Effector memory CD8-positive, alpha-beta T cell (primary cell): ENCODE data around the gene TMEM120B.

Source experiments
- ATAC-seq: fragments of 150-1000 bp; cut with Tn5 transposase; replicated peaks from 2 replicates; pipeline ENCODE4 v1.10.0; 2021; ENCODE audit warnings: mild to moderate bottlenecking, moderate library complexity
- DNase-seq, 3 experiments: peaks; one replicate each; pipeline ENCODE4 v3.0.0; 2021
- H3K27ac Mint-ChIP-seq, 2 donors: one replicate each; pipeline ENCODE4 v1.8.0; 2022; ENCODE audit warnings: mild to moderate bottlenecking in 2 of 2, mixed read lengths in 2 of 2, moderate library complexity in 2 of 2
- H3K27me3 Mint-ChIP-seq, 2 donors: one replicate each; pipeline ENCODE4 v1.8.0; 2022; ENCODE audit warnings: mixed read lengths in 2 of 2
- H3K36me3 Mint-ChIP-seq: one replicate; pipeline ENCODE4 v1.8.0; 2022; ENCODE audit warnings: mild to moderate bottlenecking, moderate library complexity, mixed read lengths; ENCODE audit not compliant: insufficient read depth
- H3K4me1 Mint-ChIP-seq, 2 donors: one replicate each; pipeline ENCODE4 v1.8.0; 2022; ENCODE audit warnings: low read depth in 2 of 2, mixed read lengths in 2 of 2
- H3K4me3 Mint-ChIP-seq, 2 donors: one replicate each; pipeline ENCODE4 v1.8.0; 2022; ENCODE audit warnings: mild to moderate bottlenecking in 2 of 2, mixed read lengths in 2 of 2, moderate library complexity in 2 of 2
- H3K9me3 Mint-ChIP-seq, 2 donors: one replicate each; pipeline ENCODE4 v1.8.0; 2022; ENCODE audit warnings: mixed read lengths in 2 of 2

The TMEM120B gene

GRCh38 chr12:121764808-121765207 lies 52.3 kb downstream of the TMEM120B start:
- Mint-ChIP-seq H3K4me1 (no peaks in the 10 kb centered on the region), H3K36me3 (peaks cover 2% of the 10 kb centered on the region), H3K4me3 (no peak overlapping the region), H3K9me3 (no peaks in the 10 kb centered on the region), H3K27me3 (no peaks in the 10 kb centered on the region), H3K27ac (no peak overlapping the region)
- no peak for ATAC-seq
- no peak for DNase-seq

DNA sequence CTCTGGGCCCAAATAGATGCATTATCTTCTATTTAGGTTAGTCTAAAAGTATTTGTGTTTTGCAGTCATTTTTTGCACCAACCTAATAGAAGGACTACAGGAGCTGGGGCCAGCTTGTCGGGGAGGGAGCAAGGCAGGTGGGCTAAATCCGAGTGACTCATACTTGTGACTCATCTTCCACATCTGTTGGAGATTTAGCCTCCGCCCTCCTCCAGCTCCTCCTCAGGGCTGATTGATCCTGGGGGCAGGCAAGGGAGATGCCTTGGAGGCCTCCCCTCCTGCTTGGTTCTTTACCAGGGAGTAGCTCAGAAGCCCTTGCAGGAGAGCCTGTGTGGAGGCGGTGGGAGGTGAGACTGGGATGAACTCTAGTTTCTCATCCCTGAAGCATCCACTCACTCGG lies 53.0 kb downstream of the TMEM120B start:
- no peak overlapping the region for H3K4me3 Mint-ChIP-seq
- no peak for DNase-seq

GRCh38 chr12:121766290-121767039 lies 53.9 kb downstream of the TMEM120B start:
- Mint-ChIP-seq H3K4me1 (no peaks in the 10 kb centered on the region), H3K4me3 (no peak overlapping the region)
- no peak for ATAC-seq

More for the DNA sequence above, 53.0 kb downstream of the TMEM120B start:
- H3K9me3 Mint-ChIP-seq: no peaks in the 10 kb centered on the region
- no peaks in the 10 kb centered on the region for H3K4me1 Mint-ChIP-seq
- H3K36me3 Mint-ChIP-seq: peaks cover 2% of the 10 kb centered on the region
- H3K27ac Mint-ChIP-seq: no peak overlapping the region
- H3K27me3 Mint-ChIP-seq: no peaks in the 10 kb centered on the region
- ATAC-seq: no peak

DNA sequence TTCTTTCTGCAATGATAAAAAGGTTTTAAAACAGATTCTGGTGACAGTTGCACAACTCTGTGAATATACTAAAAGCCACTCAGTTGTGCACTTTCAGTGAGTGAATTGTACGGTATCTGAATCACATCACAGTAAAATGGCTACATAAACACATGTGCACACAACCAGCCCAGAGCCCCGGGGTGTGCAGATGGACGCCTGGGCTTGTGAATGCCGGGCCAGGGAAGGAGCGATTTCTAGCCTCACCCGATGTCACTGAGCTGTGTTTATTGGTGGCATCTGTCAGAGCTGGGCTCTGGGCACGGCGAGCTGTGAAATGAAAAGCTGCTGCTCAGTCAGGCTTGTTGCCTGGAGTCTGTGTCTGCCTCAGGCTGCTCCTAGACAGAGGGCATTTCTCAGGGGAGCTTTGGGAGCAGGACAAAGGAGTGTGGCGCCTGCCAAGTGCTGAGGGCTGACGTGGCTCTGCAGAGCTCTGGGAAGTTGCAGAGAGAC lies 55.0 kb downstream of the TMEM120B start:
- H3K27ac Mint-ChIP-seq: no peak overlapping the region
- ATAC-seq (no peak), DNase-seq (no peak)
- no peaks in the 10 kb centered on the region for H3K4me1 Mint-ChIP-seq
- no peaks in the 10 kb centered on the region for H3K27me3 Mint-ChIP-seq
- no peaks in the 10 kb centered on the region for H3K36me3 Mint-ChIP-seq
- no peaks in the 10 kb centered on the region for H3K9me3 Mint-ChIP-seq
- H3K4me3 Mint-ChIP-seq: no peak overlapping the region

More at GRCh38 chr12:121766290-121767039, 53.9 kb downstream of the TMEM120B start:
- no peaks in the 10 kb centered on the region for H3K9me3 Mint-ChIP-seq
- peaks cover 2% of the 10 kb centered on the region for H3K36me3 Mint-ChIP-seq
- no peak overlapping the region for H3K27ac Mint-ChIP-seq
- H3K27me3 Mint-ChIP-seq: no peaks in the 10 kb centered on the region
- DNase-seq: no peak

- Mint-ChIP-seq H3K9me3 (no peaks in the 10 kb centered on the region), H3K4me1 (peaks cover 5% of the 10 kb centered on the region in 2 donors), H3K27me3 (no peaks in the 10 kb centered on the region), H3K36me3 (peaks cover 12% of the 10 kb centered on the region), H3K27ac (no peak overlapping the region), H3K4me3 (no peak overlapping the region)
- DNase-seq (no peak), ATAC-seq (no peak)
Measured at GRCh38 chr12:121769297-121769830, 56.8 kb downstream of the TMEM120B start.

- ATAC-seq (no peak), DNase-seq (no peak)
- Mint-ChIP-seq H3K4me1 (peaks cover 5% of the 10 kb centered on the region in 2 donors), H3K36me3 (peaks cover 17% of the 10 kb centered on the region), H3K27ac (no peak overlapping the region), H3K9me3 (no peaks in the 10 kb centered on the region), H3K27me3 (no peaks in the 10 kb centered on the region), H3K4me3 (no peak overlapping the region)
Measured at GRCh38 chr12:121769831-121770301, 57.3 kb downstream of the TMEM120B start.

DNA sequence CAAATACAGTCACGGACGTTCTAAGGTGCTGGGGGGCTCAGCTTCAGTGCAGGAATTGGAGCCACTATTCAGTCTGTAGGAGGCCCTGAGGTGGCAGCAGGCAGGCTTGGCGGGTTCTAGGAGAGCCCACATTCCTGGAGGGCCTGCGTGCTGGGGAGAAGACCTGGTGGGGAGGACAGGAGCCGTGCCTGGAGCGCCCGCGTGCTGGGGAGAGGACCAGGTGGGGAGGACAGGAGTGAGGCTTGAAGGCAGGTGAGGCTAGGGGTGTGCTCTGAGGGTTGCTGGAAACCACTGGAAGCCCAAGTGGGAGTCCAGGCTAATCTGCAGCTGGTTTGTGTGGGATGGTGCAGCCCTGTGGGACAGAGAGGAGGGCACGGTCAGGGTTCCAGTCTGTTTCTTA lies 57.8 kb downstream of the TMEM120B start:
- H3K9me3 Mint-ChIP-seq: no peaks in the 10 kb centered on the region
- DNase-seq: no peak
- no peak overlapping the region for H3K4me3 Mint-ChIP-seq
- peaks cover 20% of the 10 kb centered on the region for H3K36me3 Mint-ChIP-seq
- peaks cover 5% of the 10 kb centered on the region in 2 donors for H3K4me1 Mint-ChIP-seq
- no peak for ATAC-seq
- H3K27me3 Mint-ChIP-seq: no peaks in the 10 kb centered on the region
- H3K27ac Mint-ChIP-seq: no peak overlapping the region

- peaks cover 5% of the 10 kb centered on the region in 2 donors for H3K4me1 Mint-ChIP-seq
- no peaks in the 10 kb centered on the region for H3K9me3 Mint-ChIP-seq
- no peak overlapping the region for H3K27ac Mint-ChIP-seq
- no peaks in the 10 kb centered on the region for H3K27me3 Mint-ChIP-seq
- H3K4me3 Mint-ChIP-seq: no peak overlapping the region
- DNase-seq (no peak), ATAC-seq (no peak)
- H3K36me3 Mint-ChIP-seq: peaks cover 26% of the 10 kb centered on the region
Measured at GRCh38 chr12:121770813-121771625, 58.5 kb downstream of the TMEM120B start.

DNA sequence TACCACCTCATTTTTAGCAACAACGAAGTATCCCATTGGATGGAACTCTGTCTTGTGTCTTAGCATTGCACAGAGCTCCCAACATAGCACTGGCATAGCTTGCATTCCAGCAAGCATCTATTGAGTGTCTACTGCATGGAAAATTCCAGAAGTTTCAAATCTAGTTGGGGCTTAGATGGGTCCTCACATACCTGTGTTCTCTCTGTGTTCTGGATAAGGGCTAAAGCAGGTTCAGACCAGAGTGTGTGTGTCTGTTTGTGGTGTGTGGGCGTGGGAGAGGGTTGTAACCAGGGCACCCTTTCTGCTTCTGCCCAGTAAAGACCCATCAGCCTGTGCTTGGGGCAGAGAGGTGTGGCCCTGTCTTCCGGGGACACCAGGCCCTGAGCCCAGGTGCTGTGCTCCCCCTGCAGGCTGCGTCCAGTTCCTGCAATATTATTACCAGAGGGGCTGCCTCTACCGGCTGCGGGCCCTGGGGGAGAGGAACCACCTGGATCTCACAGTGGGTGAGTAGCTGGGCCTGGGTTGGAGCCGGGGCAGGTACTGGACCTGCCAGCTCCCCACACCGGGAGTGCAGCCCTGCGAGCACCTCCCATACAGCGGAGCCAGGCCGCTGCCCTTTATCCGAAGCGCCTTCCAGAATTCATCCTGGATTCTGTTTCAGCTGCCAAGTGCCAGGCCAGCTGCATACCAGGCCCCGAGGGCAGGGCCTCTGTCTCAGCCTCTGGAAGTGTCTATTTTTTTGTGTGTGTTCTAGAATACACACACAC lies 60.6 kb downstream of the TMEM120B start:
- no peak overlapping the region for H3K4me3 Mint-ChIP-seq
- peaks cover 5 to 7% of the 10 kb centered on the region in 2 donors for H3K4me1 Mint-ChIP-seq
- ATAC-seq (peak; percentile 80), DNase-seq (peak; percentile 73 to 76 (median 76))
- no peaks in the 10 kb centered on the region for H3K27me3 Mint-ChIP-seq
- no peak overlapping the region for H3K27ac Mint-ChIP-seq
- no peaks in the 10 kb centered on the region for H3K9me3 Mint-ChIP-seq
- peaks cover 47% of the 10 kb centered on the region for H3K36me3 Mint-ChIP-seq

- Mint-ChIP-seq H3K4me3 (no peak overlapping the region), H3K27ac (peak overlapping the region in 1 of 2 donors; percentile 75), H3K4me1 (peaks cover 8 to 9% of the 10 kb centered on the region in 2 donors), H3K36me3 (peaks cover 66% of the 10 kb centered on the region), H3K27me3 (no peaks in the 10 kb centered on the region), H3K9me3 (no peaks in the 10 kb centered on the region)
- no peak for DNase-seq
- no peak for ATAC-seq
Measured at GRCh38 chr12:121774968-121775474, 62.5 kb downstream of the TMEM120B start.

DNA sequence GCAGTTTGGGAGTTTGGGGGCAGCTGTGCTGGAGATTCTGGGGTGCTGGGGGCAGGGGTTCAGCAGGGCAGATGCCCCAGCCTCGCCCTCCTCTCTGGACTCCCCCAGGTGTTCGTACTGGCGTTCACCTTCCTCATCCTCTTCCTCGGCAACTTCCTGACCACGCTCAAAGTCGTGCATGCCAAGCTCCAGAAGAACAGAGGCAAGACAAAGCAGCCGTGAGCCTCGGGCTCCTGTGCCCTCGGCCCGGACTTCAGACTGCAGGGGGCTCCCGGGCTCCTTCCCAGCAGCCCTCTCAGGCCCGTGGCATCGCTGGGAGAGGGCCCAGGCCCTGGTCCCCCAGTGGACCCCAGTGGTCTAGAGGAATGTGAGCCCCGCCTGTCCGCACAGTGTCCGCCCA lies 62.9 kb downstream of the TMEM120B start:
- Mint-ChIP-seq H3K4me3 (no peak overlapping the region), H3K27me3 (no peaks in the 10 kb centered on the region), H3K36me3 (peaks cover 70% of the 10 kb centered on the region), H3K27ac (peak overlapping the region in 1 of 2 donors; percentile 75), H3K9me3 (no peaks in the 10 kb centered on the region), H3K4me1 (peaks cover 8 to 9% of the 10 kb centered on the region in 2 donors)
- ATAC-seq (no peak), DNase-seq (no peak)

DNA sequence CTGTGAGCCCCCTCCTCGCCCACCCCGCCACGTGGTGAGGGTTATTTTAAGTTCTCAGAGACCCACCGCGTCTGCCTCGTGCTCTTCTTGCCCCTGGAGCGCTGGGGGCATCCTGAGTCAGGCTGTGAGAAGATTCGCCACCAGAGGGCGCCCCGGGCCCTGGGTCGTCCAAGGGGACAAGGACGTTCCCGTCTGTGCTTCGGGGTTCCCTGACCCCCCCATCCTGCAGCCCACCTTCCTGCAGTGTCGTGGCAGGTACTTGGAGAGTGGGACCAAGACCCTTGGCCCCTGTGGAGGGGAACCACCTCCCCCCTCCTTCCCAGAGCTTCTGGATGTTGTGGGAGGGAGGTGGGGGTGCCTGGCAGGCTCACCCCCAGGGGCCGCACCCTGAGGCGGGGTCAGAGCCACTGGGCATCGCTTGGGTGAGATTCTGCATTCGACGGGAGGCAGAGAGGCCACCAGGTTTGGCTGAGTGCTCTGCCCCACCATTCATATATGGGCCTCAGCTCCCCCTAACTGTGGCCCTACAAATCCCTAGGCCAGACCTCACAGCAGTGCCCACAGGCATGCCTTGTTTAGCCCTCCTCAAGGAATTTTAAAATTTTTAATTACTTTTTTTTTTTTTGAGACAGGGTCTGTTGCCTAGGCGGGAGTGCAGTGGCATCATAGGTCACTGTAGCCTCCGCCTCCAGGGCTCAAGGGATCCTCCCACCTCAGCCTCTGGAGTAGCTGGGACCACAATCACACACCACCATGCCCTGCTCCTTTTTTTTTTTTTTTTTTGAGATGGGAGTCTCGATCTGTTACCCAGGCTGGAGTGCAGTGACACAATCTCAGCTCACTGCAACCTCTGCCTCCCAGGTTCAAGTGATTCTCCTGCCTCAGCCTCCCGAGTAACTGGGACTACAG lies 63.9 kb downstream of the TMEM120B start:
- DNase-seq (peak; percentile 90 to 93 (median 93)), ATAC-seq (peak; percentile 76)
- Mint-ChIP-seq H3K27me3 (no peaks in the 10 kb centered on the region), H3K4me1 (peaks cover 8 to 10% of the 10 kb centered on the region in 2 donors), H3K36me3 (peaks cover 80% of the 10 kb centered on the region), H3K27ac (peak overlapping the region; percentile 77 to 82), H3K9me3 (no peaks in the 10 kb centered on the region), H3K4me3 (peak overlapping the region in 1 of 2 donors; percentile 36)
